GM19324 (cell line): ENCODE results near the gene MPP3.

Experiments used
- ATAC-seq: cut with Tn5 transposase; IDR thresholded peaks from one replicate; pipeline ENCODE4 v1.9.1; 2021; ENCODE audit warnings: mild to moderate bottlenecking, moderate library complexity; ENCODE audit not compliant: unreplicated experiment, low FRiP score

MPP3 gene

GRCh38 chr17:43779145-43780125, 53.5 kb downstream of the MPP3 start:
- no peak for ATAC-seq

DNA sequence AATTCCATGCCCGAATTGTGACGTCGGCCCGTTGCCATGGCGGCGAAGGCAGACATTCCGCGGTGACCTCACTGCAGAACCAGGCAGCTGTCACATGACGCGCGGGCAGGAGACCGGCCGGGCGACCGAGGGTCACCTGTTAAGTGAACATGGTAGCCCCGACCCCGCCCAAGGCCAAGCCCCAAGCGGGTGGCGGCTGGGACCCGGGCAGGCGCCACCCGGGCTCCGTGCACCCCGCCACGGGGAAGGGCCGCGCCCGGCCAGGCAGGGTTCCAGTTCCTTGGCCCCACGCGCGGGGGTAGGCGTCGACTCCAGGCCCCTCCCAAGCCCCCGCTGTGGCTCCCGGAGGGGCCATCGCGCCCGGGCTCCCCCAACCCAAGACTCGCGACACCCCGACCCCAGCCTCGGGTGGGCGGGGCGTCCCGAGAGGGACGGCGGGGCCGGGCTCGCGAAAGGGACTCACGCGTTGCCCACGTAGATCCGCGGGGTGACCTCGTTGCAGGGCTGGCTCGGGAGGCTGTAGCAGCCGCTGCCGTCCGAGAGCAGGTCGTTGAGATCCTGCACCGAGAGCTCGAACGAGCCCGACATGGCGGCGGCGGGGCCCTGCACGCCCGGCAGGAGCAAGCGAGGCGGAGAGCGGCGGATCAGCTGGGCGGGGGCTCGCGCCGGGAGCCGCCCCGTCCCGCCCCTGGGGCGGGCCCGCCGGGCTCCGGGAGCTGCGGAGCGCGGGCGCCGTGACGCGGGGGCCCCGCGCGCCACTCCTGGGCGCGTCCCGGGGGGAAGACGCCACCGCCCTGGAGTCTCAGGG, 54.4 kb downstream of the MPP3 start, which contains the start of gene DUSP3:
TSS of gene DUSP3 (minus strand) at position 641 of the 808 bp plus-strand sequence. CDS start at position 588, 53 bp downstream.
- peak; percentile 76 for ATAC-seq

- no peak for ATAC-seq
Measured at GRCh38 chr17:43774304-43775250, 58.4 kb downstream of the MPP3 start.

- ATAC-seq = no peak
Measured at GRCh38 chr17:43772877-43773648, 59.9 kb downstream of the MPP3 start.

DNA sequence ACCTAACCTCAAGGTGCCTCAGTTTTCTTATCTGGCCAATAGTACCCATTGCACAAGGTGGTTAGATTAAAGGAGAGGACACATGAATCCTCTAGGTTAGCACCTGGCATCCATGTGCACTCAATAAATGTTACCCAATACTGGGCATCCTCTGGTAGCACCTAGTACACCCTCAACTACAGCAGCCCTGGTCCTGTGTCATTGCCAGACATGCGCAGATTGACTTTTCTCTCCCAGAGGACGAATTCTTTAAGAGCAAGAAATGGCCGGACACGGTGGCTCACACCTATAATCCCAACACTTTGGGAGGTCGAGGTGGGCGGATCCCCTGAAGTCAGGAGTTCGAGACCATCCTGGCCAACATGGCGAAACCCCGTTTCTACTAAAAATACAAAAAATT, 61.5 kb downstream of the MPP3 start:
- no peak for ATAC-seq

- ATAC-seq = no peak
Measured at GRCh38 chr17:43770957-43771356, 62.0 kb downstream of the MPP3 start.

DNA sequence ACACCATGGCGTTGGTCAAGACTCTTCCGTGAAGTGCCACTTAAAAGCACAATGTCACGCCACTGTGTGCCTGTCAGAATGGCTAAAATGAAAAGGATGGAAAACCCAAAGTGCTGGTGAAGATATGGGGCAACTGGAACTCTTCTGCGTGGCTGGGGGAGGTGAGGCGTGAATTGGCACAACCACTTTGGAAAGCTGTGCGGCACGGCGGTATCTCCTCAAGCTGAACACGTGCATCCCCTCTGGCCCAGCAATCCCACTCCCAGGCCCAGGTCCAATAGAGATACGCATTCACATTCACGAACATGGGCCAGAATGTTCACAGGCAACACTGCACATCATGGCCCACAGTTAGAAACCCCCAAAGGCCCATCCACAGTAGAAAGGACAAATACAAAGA, 63.1 kb downstream of the MPP3 start:
- ATAC-seq = no peak

GRCh38 chr17:43769426-43769825, 63.5 kb downstream of the MPP3 start:
- ATAC-seq = no peak

GRCh38 chr17:43768943-43769342, 64.0 kb downstream of the MPP3 start:
- ATAC-seq = no peak

- no peak for ATAC-seq
Measured at GRCh38 chr17:43768382-43768781, 64.6 kb downstream of the MPP3 start.

GRCh38 chr17:43767713-43768059, 65.3 kb downstream of the MPP3 start:
- ATAC-seq = no peak

DNA sequence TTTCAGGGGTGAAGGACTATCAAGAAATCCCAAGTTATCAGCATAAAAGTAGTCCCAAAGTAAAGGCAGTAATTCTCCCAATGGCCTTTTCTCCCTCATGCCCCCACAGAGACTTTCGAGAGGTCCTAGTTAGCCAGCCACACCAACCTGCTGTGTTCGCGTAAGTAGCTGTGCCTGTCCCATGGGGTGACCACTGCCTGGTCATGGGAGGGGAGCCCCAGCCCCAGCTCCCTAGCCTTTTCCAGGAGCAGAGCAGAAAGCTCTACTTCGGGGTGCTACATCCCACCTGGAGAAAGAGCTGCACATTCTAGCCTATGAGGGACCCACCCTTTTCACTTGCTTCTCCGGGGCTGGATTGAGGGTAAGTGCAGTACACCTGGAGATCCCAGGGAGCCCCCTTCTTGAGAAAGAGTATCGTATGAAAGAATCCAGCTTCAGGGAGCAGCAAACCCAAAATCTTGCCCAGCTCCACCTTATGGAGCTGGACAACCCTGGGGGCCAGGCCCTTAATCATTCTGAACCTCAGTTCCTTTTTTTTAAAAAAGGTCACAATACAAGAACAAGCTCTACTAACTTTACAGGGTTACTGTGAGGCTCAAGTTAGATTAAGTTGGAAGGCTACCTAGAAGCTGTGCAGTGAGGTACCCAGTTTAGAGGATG, 65.8 kb downstream of the MPP3 start:
- ATAC-seq = no peak

GRCh38 chr17:43766413-43767052, 66.4 kb downstream of the MPP3 start:
- ATAC-seq = no peak

DNA sequence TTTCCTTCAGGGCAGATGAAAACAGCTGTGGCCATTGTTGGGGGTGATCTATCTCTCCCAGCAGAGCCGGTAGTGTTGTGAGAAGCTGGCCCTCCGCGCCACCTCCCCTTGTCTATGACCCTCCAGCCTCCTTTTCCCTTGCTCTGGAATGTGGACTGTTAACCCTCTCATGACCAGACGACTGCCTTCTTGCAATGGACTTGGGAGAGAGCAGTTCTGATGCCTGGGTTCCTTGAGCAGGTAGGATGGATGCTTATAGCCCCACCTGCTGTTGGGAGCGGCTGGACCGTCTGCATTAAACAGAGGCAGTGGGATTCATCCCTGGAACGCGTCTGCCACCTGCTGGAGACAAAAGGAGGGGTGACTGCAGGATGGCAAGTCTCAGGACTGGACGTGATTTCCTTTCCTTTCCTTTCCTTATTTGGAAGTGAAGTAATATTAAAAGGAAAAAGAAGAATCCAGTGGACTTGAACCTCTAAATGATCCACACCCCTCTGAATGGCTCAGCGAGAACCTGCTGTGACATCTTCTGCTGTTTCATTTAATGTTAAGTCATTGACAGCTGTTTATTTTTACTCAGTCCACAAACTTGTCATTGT, 72.6 kb downstream of the MPP3 start:
- ATAC-seq = no peak

- no peak for ATAC-seq
Measured at GRCh38 chr17:43759836-43760235, 73.1 kb downstream of the MPP3 start.

DNA sequence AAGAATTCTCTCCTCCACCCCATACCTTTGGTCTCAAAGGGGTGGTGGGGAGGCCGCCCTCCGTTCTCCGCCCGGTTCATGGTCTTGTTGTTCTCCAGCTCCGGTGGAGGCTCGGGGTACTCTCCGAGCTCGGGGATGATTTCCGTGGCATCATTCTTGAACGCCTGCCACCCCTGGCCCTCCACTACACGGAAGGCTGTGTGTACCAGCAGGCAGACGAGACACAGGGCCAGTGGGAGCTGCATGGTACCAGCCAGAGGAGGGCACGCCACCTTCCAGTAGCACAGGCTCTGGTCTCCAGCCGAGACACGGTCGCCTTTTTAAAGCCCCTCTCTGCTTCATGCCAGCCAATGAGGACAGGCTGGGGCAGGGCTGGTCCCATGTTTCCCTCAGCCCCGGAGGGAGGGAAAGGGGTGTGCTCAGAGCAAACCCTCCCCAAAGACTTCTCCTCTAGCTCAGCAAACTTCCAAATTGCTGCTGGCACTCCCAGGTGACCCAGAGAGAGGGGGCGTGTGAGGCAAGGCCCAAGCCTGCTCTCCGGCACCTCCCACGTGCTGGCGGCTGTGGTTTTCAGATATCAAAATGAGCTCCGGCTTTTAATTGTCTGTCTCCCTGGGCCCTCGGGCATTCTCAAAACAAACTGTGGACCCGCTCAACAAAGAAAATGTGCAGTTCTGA, 74.3 kb downstream of the MPP3 start, which contains the start of gene SOST:
TSS of gene SOST (minus strand) at position 295 of the 678 bp plus-strand sequence. CDS start at position 245, 50 bp downstream.
- ATAC-seq = no peak

GRCh38 chr17:43758086-43758485, 74.9 kb downstream of the MPP3 start:
- no peak for ATAC-seq
